Esophagus muscularis mucosa (tissue), 4 donors: ENCODE results near the gene RHBDD2. TPM values are rescaled to one million over a fixed set of nuclear protein-coding genes. Genes with fewer than 3 reads are reported as not detected.

ENCODE experiments used
- DNase-seq: peaks from one replicate; pipeline ENCODE4 v3.0.0-alpha.2; 2017; ENCODE audit errors: extremely low spot score
- H3K27ac ChIP-seq, 4 donors: fragments of 200-600 bp; sonication (generic); replicated peaks in 1 of 4; 1 replicate in 3 of 4; 2 replicates in 1 of 4; pipeline ENCODE4 v1.5.1; 2016 to 2019; ENCODE audit warnings: mild to moderate bottlenecking in 1 of 4
- H3K27me3 ChIP-seq, 4 donors: fragments of 200-600 bp; sonication (generic); one replicate each; pipeline versions ENCODE4 v1.5.1 to v1.6.0; 2016 to 2019
- H3K36me3 ChIP-seq, 4 donors: fragments of 200-600 bp; sonication (generic); one replicate each; pipeline ENCODE4 v1.5.1; 2016 to 2019
- H3K4me1 ChIP-seq, 4 donors: fragments of 200-600 bp; sonication (generic); one replicate each; pipeline ENCODE4 v1.5.1; 2016 to 2019
- H3K4me3 ChIP-seq, 4 donors: fragments of 200-600 bp; sonication (generic); 1 replicate in 2 of 4; 2 replicates in 2 of 4; pipeline ENCODE4 v1.5.1; 2016 to 2019; ENCODE audit warnings: mild to moderate bottlenecking in 4 of 4, moderate library complexity in 1 of 4
- H3K9me3 ChIP-seq, 4 donors: fragments of 200-600 bp; sonication (generic); 1 replicate in 3 of 4; 2 replicates in 1 of 4; pipeline ENCODE4 v1.5.1; 2016 to 2019
- EP300 ChIP-seq: sonication (generic); formaldehyde crosslinking; IDR thresholded peaks from one replicate; pipeline ENCODE4 v1.6.1; 2017; ENCODE audit warnings: antibody characterized with exemption
- POLR2A ChIP-seq: fragments of 450-650 bp; IDR thresholded peaks from one replicate; pipeline ENCODE4 v1.6.1; 2017; ENCODE audit warnings: antibody characterized with exemption, moderate library complexity, mild to moderate bottlenecking, low read depth
- POLR2AphosphoS5 ChIP-seq, 2 donors: sonication (generic); formaldehyde crosslinking; IDR thresholded peaks; one replicate each; pipeline ENCODE4 v1.6.1; 2017; ENCODE audit warnings: antibody characterized with exemption in 2 of 2
- WGBS: methylation state at CpG from one replicate; pipeline ENCODE4 v1.1.5; 2018; 5-methylcytosine and 5-hydroxymethylcytosine counted together
- intact Hi-C: fragments of 100-400 bp; cut with DNase I; formaldehyde crosslinking; loops from one replicate; pipeline ENCODE4 v1.15.1; 2023
- total RNA-seq, 4 donors: library from RNA; depleted of rRNA; stranded (reverse); fragments of >200 nt; gene quantifications; one replicate each; pipeline versions ENCODE4 v1.1.0 to v1.2.1, GENCODE V29; 2016
- TF ChIP-seq, protein P1 (sequence below), 3 experiments: fragments of 200-600 bp in 2 of 3; fragments of 450-650 bp in 1 of 3; sonication (generic) in 2 of 3; IDR thresholded peaks; one replicate each; pipeline ENCODE4 v1.5.1; 2017 to 2019; ENCODE audit warnings: antibody characterized with exemption in 3 of 3, mild to moderate bottlenecking in 2 of 3, moderate library complexity in 1 of 3

The RHBDD2 gene
- total RNA-seq, 4 donors from 2014 or later = 19.1 to 40.2 (median 32.6) TPM

- no peak for DNase-seq
- Histone ChIP-seq H3K27ac (no peak overlapping the region), H3K4me3 (no peak overlapping the region), H3K36me3 (peaks cover under 1 to 8% (median 8%) of the 10 kb centered on the region in 4 donors), H3K27me3 (no peaks in the 10 kb centered on the region), H3K4me1 (peaks cover 20 to 39% (median 32%) of the 10 kb centered on the region in 4 donors), H3K9me3 (no peaks in the 10 kb centered on the region)
- WGBS = 72% methylated on average over 11 of the region's 11 CpGs
- intact Hi-C loops = no loop called here
- TF ChIP-seq, protein P1, sequence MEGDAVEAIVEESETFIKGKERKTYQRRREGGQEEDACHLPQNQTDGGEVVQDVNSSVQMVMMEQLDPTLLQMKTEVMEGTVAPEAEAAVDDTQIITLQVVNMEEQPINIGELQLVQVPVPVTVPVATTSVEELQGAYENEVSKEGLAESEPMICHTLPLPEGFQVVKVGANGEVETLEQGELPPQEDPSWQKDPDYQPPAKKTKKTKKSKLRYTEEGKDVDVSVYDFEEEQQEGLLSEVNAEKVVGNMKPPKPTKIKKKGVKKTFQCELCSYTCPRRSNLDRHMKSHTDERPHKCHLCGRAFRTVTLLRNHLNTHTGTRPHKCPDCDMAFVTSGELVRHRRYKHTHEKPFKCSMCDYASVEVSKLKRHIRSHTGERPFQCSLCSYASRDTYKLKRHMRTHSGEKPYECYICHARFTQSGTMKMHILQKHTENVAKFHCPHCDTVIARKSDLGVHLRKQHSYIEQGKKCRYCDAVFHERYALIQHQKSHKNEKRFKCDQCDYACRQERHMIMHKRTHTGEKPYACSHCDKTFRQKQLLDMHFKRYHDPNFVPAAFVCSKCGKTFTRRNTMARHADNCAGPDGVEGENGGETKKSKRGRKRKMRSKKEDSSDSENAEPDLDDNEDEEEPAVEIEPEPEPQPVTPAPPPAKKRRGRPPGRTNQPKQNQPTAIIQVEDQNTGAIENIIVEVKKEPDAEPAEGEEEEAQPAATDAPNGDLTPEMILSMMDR (IDR thresholded peaks at IDR 0.05) = no peak
- TF ChIP-seq POLR2A (no peak), POLR2AphosphoS5 (IDR thresholded peaks at IDR 0.05) (no peak), EP300 (no peak)
These were observed 2.5 kb upstream of the RHBDD2 start for GRCh38 chr7:75876126-75876881.

DNA sequence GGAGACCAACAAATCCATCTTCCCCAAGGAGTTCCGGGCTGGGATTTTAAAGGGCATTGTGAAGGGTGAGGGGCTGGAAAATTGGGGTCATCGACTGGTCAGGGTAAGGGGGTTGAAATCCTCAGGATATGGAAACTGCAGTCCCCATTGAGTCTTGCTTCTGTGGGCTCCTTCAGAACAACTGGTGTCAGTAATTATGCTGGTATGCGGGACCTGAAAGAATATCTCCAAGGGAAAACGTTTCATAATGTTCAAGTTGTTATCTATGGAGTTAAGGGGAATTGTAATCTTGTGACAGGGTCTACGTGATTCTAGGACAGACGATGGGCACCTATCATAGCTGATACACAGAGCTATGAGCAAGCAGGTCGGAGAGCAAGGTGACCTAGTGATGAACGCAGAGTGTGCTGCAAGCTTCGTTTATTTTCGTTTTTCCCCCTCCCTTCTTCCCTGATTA lies 494 bp upstream of the RHBDD2 start:
- WGBS = 18% methylated on average over 10 of the region's 10 CpGs
- DNase-seq = no peak
- Histone ChIP-seq H3K27ac (peak overlapping the region; percentile 80 to 82 (median 80)), H3K4me1 (peaks cover 20 to 30% (median 26%) of the 10 kb centered on the region in 4 donors), H3K4me3 (peak overlapping the region; percentile 72 to 97 (median 86)), H3K36me3 (peaks cover 21 to 29% (median 26%) of the 10 kb centered on the region in 4 donors), H3K27me3 (no peaks in the 10 kb centered on the region), H3K9me3 (no peaks in the 10 kb centered on the region)
- TF ChIP-seq POLR2A (no peak), POLR2AphosphoS5 (IDR thresholded peaks at IDR 0.05) (no peak), EP300 (no peak)
- TF ChIP-seq, protein P1 (IDR thresholded peaks at IDR 0.05) = no peak
- intact Hi-C loops = no loop called here

DNA sequence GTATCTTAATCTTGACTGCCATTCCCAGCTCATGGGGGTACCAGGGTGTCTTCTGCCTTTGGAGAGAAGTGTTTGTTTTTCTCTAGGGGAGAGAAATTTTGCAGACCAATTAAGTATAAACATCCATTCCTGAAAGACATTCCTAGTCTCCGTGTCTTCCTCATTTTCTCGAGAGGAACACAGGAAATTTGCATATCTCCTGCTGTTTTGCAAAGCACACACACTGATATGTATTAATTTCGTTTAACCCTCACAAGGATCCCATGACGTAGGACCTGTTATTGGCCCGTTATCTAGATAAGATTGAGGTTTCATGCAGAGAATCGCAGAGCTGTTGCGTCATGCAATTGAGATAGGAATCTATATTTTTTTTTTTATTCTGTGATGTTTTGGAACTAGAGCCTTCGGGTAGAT lies 944 bp downstream of the RHBDD2 start:
- H3K36me3 ChIP-seq = peaks cover 35 to 43% (median 41%) of the 10 kb centered on the region in 4 donors
- intact Hi-C loops = no loop called here
- 16% methylated on average over 8 of the region's 8 CpGs for WGBS
- H3K9me3 ChIP-seq = no peaks in the 10 kb centered on the region
- no peaks in the 10 kb centered on the region for H3K27me3 ChIP-seq
- H3K4me3 ChIP-seq = peak overlapping the region; percentile 72 to 97 (median 86)
- TF ChIP-seq POLR2A (no peak), EP300 (no peak), POLR2AphosphoS5 (IDR thresholded peaks at IDR 0.05) (no peak)
- TF ChIP-seq, protein P1 (IDR thresholded peaks at IDR 0.05) = no peak
- no peak for DNase-seq
- H3K27ac ChIP-seq = peak overlapping the region in 3 of 4 donors; percentile 80 to 81 (median 80)
- peaks cover 20 to 30% (median 27%) of the 10 kb centered on the region in 4 donors for H3K4me1 ChIP-seq

GRCh38 chr7:75880242-75880641 lies 1.4 kb downstream of the RHBDD2 start:
- H3K9me3 ChIP-seq = no peaks in the 10 kb centered on the region
- 93% methylated on average over 4 of the region's 4 CpGs for WGBS
- no peak overlapping the region for H3K27ac ChIP-seq
- H3K4me1 ChIP-seq = peaks cover 20 to 30% (median 27%) of the 10 kb centered on the region in 4 donors
- intact Hi-C loops = no loop called here
- no peak for DNase-seq
- H3K27me3 ChIP-seq = no peaks in the 10 kb centered on the region
- peaks cover 39 to 48% (median 43%) of the 10 kb centered on the region in 4 donors for H3K36me3 ChIP-seq
- peak overlapping the region in 1 of 4 donors; percentile 88 for H3K4me3 ChIP-seq
- TF ChIP-seq, protein P1 (IDR thresholded peaks at IDR 0.05) = no peak
- TF ChIP-seq POLR2AphosphoS5 (IDR thresholded peaks at IDR 0.05) (no peak), EP300 (no peak), POLR2A (no peak)
